H9 (cell line): ENCODE results near the gene ZBTB20. TPM values are rescaled to one million over a fixed set of nuclear protein-coding genes. Genes with fewer than 3 reads are reported as not detected.

Source experiments
- DNase-seq: peaks from one replicate; pipeline ENCODE4 v3.0.0-alpha.2; 2017
- H2AFZ ChIP-seq: one replicate; pipeline ENCODE4 v1.6.1; 2013; ENCODE audit warnings: mild to moderate bottlenecking, low read length, control low read depth, moderate library complexity
- H2AK5ac ChIP-seq: 2 replicates; pipeline ENCODE4 v1.6.1; 2013; ENCODE audit warnings: low read length, control low read depth, mixed read lengths; ENCODE audit not compliant: insufficient read length
- H2BK120ac ChIP-seq: one replicate; pipeline ENCODE4 v1.6.1; 2013; ENCODE audit warnings: low read depth, mild to moderate bottlenecking, low read length, control low read depth, inconsistent platforms; ENCODE audit not compliant: poor library complexity, severe bottlenecking
- H2BK12ac ChIP-seq: 2 replicates; pipeline ENCODE4 v1.6.1; 2013; ENCODE audit warnings: low read length, control low read depth, mixed read lengths, low read depth; ENCODE audit not compliant: insufficient read length
- H2BK15ac ChIP-seq: 2 replicates; pipeline ENCODE4 v1.6.1; 2013; ENCODE audit warnings: low read depth, low read length, control low read depth
- H2BK20ac ChIP-seq: one replicate; pipeline ENCODE4 v1.6.1; 2013; ENCODE audit warnings: low read depth, mild to moderate bottlenecking, low read length, control low read depth, inconsistent platforms; ENCODE audit not compliant: poor library complexity, severe bottlenecking
- H2BK5ac ChIP-seq: 2 replicates; pipeline ENCODE4 v1.6.1; 2013; ENCODE audit warnings: low read length, control low read depth, mixed read lengths; ENCODE audit not compliant: insufficient read length
- H3K14ac ChIP-seq: 2 replicates; pipeline ENCODE4 v1.6.1; 2013; ENCODE audit warnings: low read length, control low read depth; ENCODE audit not compliant: insufficient read depth
- H3K18ac ChIP-seq: 2 replicates; pipeline ENCODE4 v1.6.1; 2013; ENCODE audit warnings: low read depth, mild to moderate bottlenecking, mixed read lengths, low read length, control low read depth; ENCODE audit not compliant: insufficient read length
- H3K23ac ChIP-seq: 2 replicates; pipeline ENCODE4 v1.6.1; 2013; ENCODE audit warnings: low read length, control low read depth, mixed read lengths, low read depth; ENCODE audit not compliant: insufficient read length
- H3K23me2 ChIP-seq: 2 replicates; pipeline ENCODE4 v1.6.1; 2013; ENCODE audit warnings: low read depth, mild to moderate bottlenecking, mixed read lengths, low read length, control low read depth; ENCODE audit not compliant: insufficient read length, poor library complexity, severe bottlenecking
- H3K27ac ChIP-seq: 2 replicates; pipeline ENCODE4 v1.5.1; 2013; ENCODE audit warnings: low read length, control low read depth, mixed read lengths, low read depth; ENCODE audit not compliant: insufficient read length
- H3K27me3 ChIP-seq: 2 replicates; pipeline ENCODE4 v1.6.1; 2013; ENCODE audit warnings: low read length, control low read depth, inconsistent platforms; ENCODE audit not compliant: insufficient read depth
- H3K4ac ChIP-seq: 2 replicates; pipeline ENCODE4 v1.6.1; 2013; ENCODE audit warnings: low read depth, mild to moderate bottlenecking, control low read depth, inconsistent platforms, low read length, moderate library complexity
- H3K4me1 ChIP-seq: 2 replicates; pipeline ENCODE4 v1.6.1; 2013; ENCODE audit warnings: low read length, control low read depth, inconsistent platforms; ENCODE audit not compliant: insufficient read depth
- H3K4me2 ChIP-seq: 2 replicates; pipeline ENCODE4 v1.6.1; 2013; ENCODE audit warnings: low read length, control low read depth, mixed read lengths; ENCODE audit not compliant: insufficient read length, insufficient read depth
- H3K56ac ChIP-seq: 2 replicates; pipeline ENCODE4 v1.6.1; 2013; ENCODE audit warnings: low read depth, mild to moderate bottlenecking, mixed read lengths, low read length, control low read depth; ENCODE audit not compliant: insufficient read length
- H3K79me1 ChIP-seq: 2 replicates; pipeline ENCODE4 v1.6.1; 2013; ENCODE audit warnings: low read depth, mild to moderate bottlenecking, moderate library complexity, low read length, control low read depth, inconsistent platforms; ENCODE audit not compliant: insufficient read depth, poor library complexity, severe bottlenecking
- H3K79me2 ChIP-seq: 2 replicates; pipeline ENCODE4 v1.6.1; 2013; ENCODE audit warnings: low read length, control low read depth, inconsistent platforms; ENCODE audit not compliant: insufficient read depth
- H3K9ac ChIP-seq: 2 replicates; pipeline ENCODE4 v1.6.1; 2013; ENCODE audit warnings: low read length, control low read depth, mixed read lengths; ENCODE audit not compliant: insufficient read length; ENCODE audit errors: extremely low read depth
- H3K9me3 ChIP-seq: one replicate; pipeline ENCODE4 v1.6.1; 2013; ENCODE audit warnings: low read depth, low read length, inconsistent platforms; ENCODE audit not compliant: control insufficient read depth
- H3T11ph ChIP-seq: one replicate; pipeline ENCODE4 v1.6.1; 2013; ENCODE audit warnings: mild to moderate bottlenecking, low read length, control low read depth, inconsistent platforms
- H4K20me1 ChIP-seq: one replicate; pipeline ENCODE4 v1.6.1; 2013; ENCODE audit not compliant: control insufficient read depth, insufficient read length, insufficient read depth
- H4K5ac ChIP-seq: 2 replicates; pipeline ENCODE4 v1.6.1; 2013; ENCODE audit warnings: low read depth, mild to moderate bottlenecking, mixed read lengths, low read length, control low read depth; ENCODE audit not compliant: insufficient read length
- H4K8ac ChIP-seq: replicated peaks from 2 replicates; pipeline ENCODE4 v1.6.1; 2013; ENCODE audit warnings: low read length, control low read depth, mixed read lengths, low read depth; ENCODE audit not compliant: insufficient read length
- H4K91ac ChIP-seq: 2 replicates; pipeline ENCODE4 v1.6.1; 2013; ENCODE audit warnings: low read depth, mild to moderate bottlenecking, moderate library complexity, mixed read lengths, low read length, control low read depth; ENCODE audit not compliant: insufficient read length
- H3K27ac Mint-ChIP-seq, 3 experiments: 2 replicates in 2 of 3; 3 replicates in 1 of 3; pipeline ENCODE4 v1.8.0; 2020 to 2021; ENCODE audit warnings: mixed read lengths in 3 of 3, mild to moderate bottlenecking in 1 of 3, moderate library complexity in 1 of 3
- H3K27me3 Mint-ChIP-seq: 2 replicates; pipeline ENCODE4 v1.8.0; 2021; ENCODE audit warnings: low read depth, mild to moderate bottlenecking, moderate library complexity, mixed read lengths
- H3K36me3 Mint-ChIP-seq, 3 experiments: 2 replicates in 2 of 3; 3 replicates in 1 of 3; pipeline ENCODE4 v1.8.0; 2020 to 2021; ENCODE audit warnings: low read depth in 3 of 3, mixed read lengths in 3 of 3; ENCODE audit not compliant: insufficient read depth in 1 of 3
- H3K4me1 Mint-ChIP-seq, 2 experiments: 2 replicates each; pipeline ENCODE4 v1.8.0; 2020; ENCODE audit warnings: mixed read lengths in 2 of 2
- H3K4me3 Mint-ChIP-seq, 2 experiments: 2 replicates in 1 of 2; 3 replicates in 1 of 2; pipeline ENCODE4 v1.8.0; 2020 to 2021; ENCODE audit warnings: mild to moderate bottlenecking in 2 of 2, mixed read lengths in 2 of 2, moderate library complexity in 1 of 2
- H3K9me3 Mint-ChIP-seq, 2 experiments: 2 replicates in 1 of 2; 3 replicates in 1 of 2; pipeline ENCODE4 v1.8.0; 2020; ENCODE audit warnings: mild to moderate bottlenecking in 2 of 2, mixed read lengths in 2 of 2, moderate library complexity in 1 of 2
- WGBS: extraction: QIAGEN DNeasy Blood & Tissue Kit; methylation state at CpG from one replicate; pipeline ENCODE4 v1.1.7; 2013; ENCODE audit warnings: missing lambda C conversion rate, low lambda C conversion rate, mixed read lengths; ENCODE audit not compliant: insufficient read length; ENCODE audit errors: extremely low coverage; 5-methylcytosine and 5-hydroxymethylcytosine counted together
- total RNA-seq: library from RNA; stranded (reverse); gene quantifications from 2 replicates; pipeline ENCODE4 v1.2.1, GENCODE V29; 2021
- TF ChIP-seq, protein P1 (sequence below): fragments of 200-600 bp; sonication (generic); conservative IDR thresholded peaks from 3 replicates; pipeline ENCODE4 v1.8.0; 2021; ENCODE audit warnings: antibody characterized with exemption, mild to moderate bottlenecking

The ZBTB20 gene
- total RNA-seq, 1 experiment from 2014 or later: 0.70 TPM

GRCh38 chr3:115019900-115020299 lies 127.2 kb downstream of the ZBTB20 start:
- Mint-ChIP-seq H3K4me3 (no peak overlapping the region), H3K27ac (no peak overlapping the region)
- H2BK12ac ChIP-seq: no peak overlapping the region

More at GRCh38 chr3:115019900-115020299, 127.2 kb downstream of the ZBTB20 start:
- H3K14ac ChIP-seq: no peak overlapping the region
- H4K5ac ChIP-seq: no peak overlapping the region
- TF ChIP-seq, protein P1, sequence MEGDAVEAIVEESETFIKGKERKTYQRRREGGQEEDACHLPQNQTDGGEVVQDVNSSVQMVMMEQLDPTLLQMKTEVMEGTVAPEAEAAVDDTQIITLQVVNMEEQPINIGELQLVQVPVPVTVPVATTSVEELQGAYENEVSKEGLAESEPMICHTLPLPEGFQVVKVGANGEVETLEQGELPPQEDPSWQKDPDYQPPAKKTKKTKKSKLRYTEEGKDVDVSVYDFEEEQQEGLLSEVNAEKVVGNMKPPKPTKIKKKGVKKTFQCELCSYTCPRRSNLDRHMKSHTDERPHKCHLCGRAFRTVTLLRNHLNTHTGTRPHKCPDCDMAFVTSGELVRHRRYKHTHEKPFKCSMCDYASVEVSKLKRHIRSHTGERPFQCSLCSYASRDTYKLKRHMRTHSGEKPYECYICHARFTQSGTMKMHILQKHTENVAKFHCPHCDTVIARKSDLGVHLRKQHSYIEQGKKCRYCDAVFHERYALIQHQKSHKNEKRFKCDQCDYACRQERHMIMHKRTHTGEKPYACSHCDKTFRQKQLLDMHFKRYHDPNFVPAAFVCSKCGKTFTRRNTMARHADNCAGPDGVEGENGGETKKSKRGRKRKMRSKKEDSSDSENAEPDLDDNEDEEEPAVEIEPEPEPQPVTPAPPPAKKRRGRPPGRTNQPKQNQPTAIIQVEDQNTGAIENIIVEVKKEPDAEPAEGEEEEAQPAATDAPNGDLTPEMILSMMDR: no peak
- H3K4me2 ChIP-seq: no peak overlapping the region
- H3K27ac ChIP-seq: no peak overlapping the region
- no peak overlapping the region for H3K9ac ChIP-seq
- no peak overlapping the region for H4K8ac ChIP-seq
- no peaks in the 10 kb centered on the region for H3K4me1 ChIP-seq
- H2BK20ac ChIP-seq: no peak overlapping the region
- no peak overlapping the region for H3K56ac ChIP-seq
- H3K79me1 ChIP-seq: no peaks in the 10 kb centered on the region
- no peak overlapping the region for H3T11ph ChIP-seq
- no peaks in the 10 kb centered on the region for H3K27me3 Mint-ChIP-seq
- H2BK120ac ChIP-seq: no peak overlapping the region
- no peaks in the 10 kb centered on the region for H4K20me1 ChIP-seq
- no peak overlapping the region for H2AFZ ChIP-seq
- no peak overlapping the region for H3K18ac ChIP-seq
- no peak overlapping the region for H2BK15ac ChIP-seq
- no peaks in the 10 kb centered on the region for H3K23me2 ChIP-seq
- H3K9me3 ChIP-seq: no peaks in the 10 kb centered on the region
- H3K79me2 ChIP-seq: no peaks in the 10 kb centered on the region
- WGBS: no CpG with 5 or more reads among the region's 1 CpG
- no peak overlapping the region for H4K91ac ChIP-seq
- no peak overlapping the region for H2AK5ac ChIP-seq
- no peaks in the 10 kb centered on the region for H3K4me1 Mint-ChIP-seq
- DNase-seq: no peak
- H3K27me3 ChIP-seq: no peaks in the 10 kb centered on the region
- H3K23ac ChIP-seq: no peak overlapping the region
- peaks cover 0 to 9% (median 0%) of the 10 kb centered on the region in 3 experiments; a peak in 1 of 7 replicates for H3K36me3 Mint-ChIP-seq
- peaks cover 4 to 7% of the 10 kb centered on the region in 2 experiments; a peak in 3 of 5 replicates for H3K9me3 Mint-ChIP-seq
- no peak overlapping the region for H3K4ac ChIP-seq
- H2BK5ac ChIP-seq: no peak overlapping the region
